A673 (cell line): ENCODE data around the gene CRACR2A. TPM values are rescaled to one million over a fixed set of nuclear protein-coding genes. Genes with fewer than 3 reads are reported as not detected.

Source experiments
- BruUV-seq: library from RNA; stranded (reverse); fragments of 400-500 nt; replicated peaks from 2 replicates; lab custom pipeline; 2021; lab: Mats Ljungman, UMichigan
- CTCF ChIA-PET: fragments of 300-600 bp; sonication (Branson Sonifier 250); formaldehyde crosslinking; loops from one replicate; lab custom pipeline; 2022; ENCODE audit warnings: antibody characterized with exemption; lab: Charles Lee
- POLR2A ChIA-PET: fragments of 300-600 bp; sonication (Branson Sonifier 250); formaldehyde crosslinking; loops from one replicate; lab custom pipeline; 2022; ENCODE audit warnings: antibody characterized with exemption; ENCODE audit not compliant: low non-redundant PET; lab: Charles Lee
- DNase-seq: peaks from one replicate; pipeline ENCODE4 v3.0.0-alpha.2; 2015; ENCODE audit warnings: low spot score
- H3K27ac ChIP-seq: fragments of 200-600 bp; sonication (generic); 2 replicates; pipeline ENCODE4 v1.5.1; 2016; ENCODE audit warnings: mixed run types, low read depth, mild to moderate bottlenecking, mixed read lengths, antibody characterized with exemption, low read length; ENCODE audit not compliant: poor library complexity, severe bottlenecking
- H3K27me3 ChIP-seq: fragments of 200-600 bp; sonication (generic); replicated peaks from 2 replicates; pipeline ENCODE4 v1.6.1; 2017; ENCODE audit warnings: mixed run types, low read depth, mild to moderate bottlenecking, mixed read lengths, antibody characterized with exemption, low read length; ENCODE audit not compliant: insufficient read depth, poor library complexity
- H3K36me3 ChIP-seq: fragments of 200-600 bp; sonication (generic); 2 replicates; pipeline ENCODE4 v1.6.1; 2016; ENCODE audit warnings: mixed run types, mild to moderate bottlenecking, mixed read lengths, antibody characterized with exemption, low read length; ENCODE audit not compliant: insufficient read depth, poor library complexity, severe bottlenecking
- H3K4me1 ChIP-seq: fragments of 200-600 bp; sonication (generic); 2 replicates; pipeline ENCODE4 v1.6.1; 2017; ENCODE audit warnings: mixed run types, mild to moderate bottlenecking, mixed read lengths, antibody characterized with exemption, low read length; ENCODE audit not compliant: insufficient read depth, poor library complexity, severe bottlenecking
- H3K4me3 ChIP-seq: fragments of 200-600 bp; sonication (generic); 2 replicates; pipeline ENCODE4 v1.5.1; 2016; ENCODE audit warnings: low read depth, mixed run types, mild to moderate bottlenecking, mixed read lengths, low read length; ENCODE audit not compliant: poor library complexity, severe bottlenecking
- H3K9me3 ChIP-seq: fragments of 200-600 bp; sonication (generic); 2 replicates; pipeline ENCODE4 v1.6.1; 2016; ENCODE audit warnings: mixed run types, low read depth, mild to moderate bottlenecking, mixed read lengths, antibody characterized with exemption, low read length; ENCODE audit not compliant: poor library complexity, severe bottlenecking
- EZH2 ChIP-seq: fragments of 200-600 bp; sonication (generic); IDR thresholded peaks from 2 replicates; pipeline ENCODE4 v1.6.1; 2017; ENCODE audit warnings: borderline replicate concordance, low read depth, mild to moderate bottlenecking, mixed read lengths, antibody characterized with exemption, low read length; ENCODE audit not compliant: poor library complexity, severe bottlenecking
- intact Hi-C: fragments of 100-400 bp; cut with micrococcal nuclease; formaldehyde crosslinking; loops from one replicate; pipeline ENCODE4 v1.10.0; 2022; ENCODE audit not compliant: unreplicated experiment
- total RNA-seq: library from RNA; stranded (reverse); gene quantifications from 2 replicates; pipeline ENCODE4 v1.2.3, GENCODE V29; 2021
- TF ChIP-seq, protein P1 (sequence below): fragments of 300-800, 200-600 bp; sonication (generic); conservative IDR thresholded peaks from 2 replicates; pipeline ENCODE4 v1.5.1; 2017; ENCODE audit warnings: low read depth, mild to moderate bottlenecking, antibody characterized with exemption, low read length, moderate library complexity, mixed read lengths

CRACR2A gene
- total RNA-seq, 1 experiment from 2014 or later, result 0.13 TPM

DNA sequence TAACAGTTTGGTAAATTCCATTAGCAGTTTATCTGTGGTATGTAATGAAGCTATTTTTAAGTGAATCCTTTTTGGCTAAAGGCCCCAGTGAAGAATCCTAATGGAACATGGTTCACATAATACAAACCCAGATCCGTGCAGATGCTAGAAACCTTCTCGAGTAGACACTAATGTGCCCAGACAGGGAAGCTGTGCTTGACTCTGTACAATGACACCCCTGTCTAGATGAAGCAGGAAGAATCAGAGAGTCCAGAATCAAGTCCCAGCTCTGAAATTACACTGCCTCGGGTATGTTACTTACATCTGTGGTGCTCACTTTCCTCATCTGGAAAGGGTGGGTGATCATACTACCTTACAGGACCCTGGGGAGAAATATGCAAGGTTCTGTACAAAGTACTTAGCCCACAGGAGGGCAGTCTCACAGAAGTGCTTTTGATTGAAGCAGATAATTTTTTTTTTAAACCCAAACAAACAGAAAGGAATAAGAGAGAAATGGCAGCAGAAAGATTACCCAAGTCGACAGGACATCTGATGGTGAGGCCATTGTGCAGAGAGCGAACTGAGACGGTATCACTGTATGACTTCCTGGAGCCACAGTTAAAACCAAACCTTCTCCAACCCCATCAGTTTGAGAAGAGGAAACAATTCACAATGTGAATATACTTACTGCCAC is 8.5 kb downstream of the CRACR2A start:
- H3K4me3 ChIP-seq, result no peak overlapping the region
- H3K4me1 ChIP-seq, result no peaks in the 10 kb centered on the region
- DNase-seq, result no peak
- POLR2A ChIA-PET, result no interaction called here
- no peaks in the 10 kb centered on the region for H3K9me3 ChIP-seq
- no peaks in the 10 kb centered on the region for H3K36me3 ChIP-seq
- peaks cover 48% of the 10 kb centered on the region for H3K27me3 ChIP-seq
- intact Hi-C loops, result no loop called here
- no TSS peak for BruUV-seq
- TF ChIP-seq, protein P1, sequence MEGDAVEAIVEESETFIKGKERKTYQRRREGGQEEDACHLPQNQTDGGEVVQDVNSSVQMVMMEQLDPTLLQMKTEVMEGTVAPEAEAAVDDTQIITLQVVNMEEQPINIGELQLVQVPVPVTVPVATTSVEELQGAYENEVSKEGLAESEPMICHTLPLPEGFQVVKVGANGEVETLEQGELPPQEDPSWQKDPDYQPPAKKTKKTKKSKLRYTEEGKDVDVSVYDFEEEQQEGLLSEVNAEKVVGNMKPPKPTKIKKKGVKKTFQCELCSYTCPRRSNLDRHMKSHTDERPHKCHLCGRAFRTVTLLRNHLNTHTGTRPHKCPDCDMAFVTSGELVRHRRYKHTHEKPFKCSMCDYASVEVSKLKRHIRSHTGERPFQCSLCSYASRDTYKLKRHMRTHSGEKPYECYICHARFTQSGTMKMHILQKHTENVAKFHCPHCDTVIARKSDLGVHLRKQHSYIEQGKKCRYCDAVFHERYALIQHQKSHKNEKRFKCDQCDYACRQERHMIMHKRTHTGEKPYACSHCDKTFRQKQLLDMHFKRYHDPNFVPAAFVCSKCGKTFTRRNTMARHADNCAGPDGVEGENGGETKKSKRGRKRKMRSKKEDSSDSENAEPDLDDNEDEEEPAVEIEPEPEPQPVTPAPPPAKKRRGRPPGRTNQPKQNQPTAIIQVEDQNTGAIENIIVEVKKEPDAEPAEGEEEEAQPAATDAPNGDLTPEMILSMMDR, result no peak
- TF ChIP-seq EZH2, result no peak
- H3K27ac ChIP-seq, result no peak overlapping the region
- CTCF ChIA-PET, result interaction anchor here (0.5 kb wide), 1 partner anchor 1286 kb away, joined by 8 read pairs; no protein-coding TSS in a partner anchor

DNA sequence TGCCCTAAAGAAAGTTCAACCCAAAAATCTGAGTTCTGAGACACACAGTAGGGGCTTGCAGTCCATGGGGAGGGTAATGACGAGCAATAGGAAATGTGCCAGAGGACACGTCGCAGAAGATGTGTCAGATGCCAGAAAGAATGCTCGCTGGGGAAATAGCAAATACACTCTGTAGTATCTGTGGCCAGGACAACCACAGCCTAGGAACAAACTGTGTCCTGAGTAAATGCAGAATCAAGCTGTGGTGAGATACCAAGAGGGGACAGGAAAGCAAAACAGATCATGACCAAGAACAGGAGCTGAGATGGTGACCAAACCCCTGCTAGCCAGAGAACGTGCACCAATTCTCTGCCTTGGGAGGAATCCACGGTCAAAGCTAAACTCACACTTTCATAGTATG is 9.1 kb downstream of the CRACR2A start:
- TF ChIP-seq, protein P1, result no peak
- no peak for TF ChIP-seq EZH2
- no peak overlapping the region for H3K27ac ChIP-seq
- BruUV-seq, result no TSS peak
- CTCF ChIA-PET, result interaction anchor here (0.5 kb wide), 1 partner anchor 1285 kb away, joined by 8 read pairs; no protein-coding TSS in a partner anchor
- H3K36me3 ChIP-seq, result no peaks in the 10 kb centered on the region
- POLR2A ChIA-PET, result no interaction called here
- DNase-seq, result no peak
- H3K9me3 ChIP-seq, result no peaks in the 10 kb centered on the region
- intact Hi-C loops, result no loop called here
- H3K4me3 ChIP-seq, result no peak overlapping the region
- peaks cover 54% of the 10 kb centered on the region for H3K27me3 ChIP-seq
- H3K4me1 ChIP-seq, result no peaks in the 10 kb centered on the region

DNA sequence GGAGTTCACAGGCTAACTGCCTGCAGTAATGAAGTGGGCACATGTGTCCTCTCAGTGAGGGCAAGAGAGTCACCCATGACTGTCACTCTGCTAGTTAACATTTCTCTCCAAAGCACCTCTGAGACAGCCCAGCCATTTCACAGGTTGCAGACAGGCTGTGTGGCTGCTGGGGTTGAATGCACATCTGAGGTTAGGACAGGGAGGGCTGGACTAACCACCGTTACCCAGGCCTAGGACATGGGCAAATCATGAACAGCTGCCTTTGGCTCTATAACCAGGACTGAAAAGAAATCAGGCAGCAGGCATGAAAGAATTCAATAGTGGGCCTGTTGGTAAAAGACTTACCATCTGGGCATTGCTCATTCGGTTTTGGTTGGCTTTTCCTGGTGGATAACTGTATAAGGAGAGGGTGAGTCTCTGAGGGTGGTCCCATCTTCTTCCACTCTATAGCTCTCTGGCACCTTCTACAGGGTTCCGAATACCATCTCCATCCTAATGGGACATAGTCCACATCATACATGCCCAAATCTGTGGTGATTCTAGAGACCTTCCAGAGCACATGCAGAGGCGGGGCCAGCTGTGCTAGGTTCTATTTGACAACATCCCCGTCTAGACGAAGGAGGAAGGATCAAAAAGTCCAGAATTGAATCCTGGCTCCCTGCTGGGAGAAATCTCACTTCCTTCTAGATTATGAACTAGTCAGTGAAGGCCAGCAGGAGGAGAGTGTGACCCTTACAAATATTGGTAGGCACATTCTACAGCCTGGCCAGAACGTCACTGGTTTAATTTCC is 10.8 kb downstream of the CRACR2A start:
- H3K4me3 ChIP-seq, result no peak overlapping the region
- no peaks in the 10 kb centered on the region for H3K9me3 ChIP-seq
- TF ChIP-seq, protein P1, result no peak
- no peak for TF ChIP-seq EZH2
- CTCF ChIA-PET, result no interaction called here
- POLR2A ChIA-PET, result interaction anchor here (0.6 kb wide), 1 partner anchor 42 kb away, joined by 3 read pairs; no protein-coding TSS in a partner anchor
- no peak overlapping the region for H3K27ac ChIP-seq
- no peaks in the 10 kb centered on the region for H3K4me1 ChIP-seq
- no peak for DNase-seq
- H3K36me3 ChIP-seq, result no peaks in the 10 kb centered on the region
- BruUV-seq, result no TSS peak
- intact Hi-C loops, result no loop called here
- peaks cover 71% of the 10 kb centered on the region for H3K27me3 ChIP-seq
